HEK293 (cell line): ENCODE data around the gene NRTN.

Source experiments
- AEBP2 ChIP-seq: fragments of 450-650 bp; formaldehyde crosslinking; IDR thresholded peaks from 2 replicates; pipeline ENCODE4 v1.5.1; 2016; ENCODE audit warnings: missing biosample characterization, missing genetic modification characterization, borderline replicate concordance
- ATF2 ChIP-seq: fragments of 450-650 bp; formaldehyde crosslinking; IDR thresholded peaks from 2 replicates; pipeline ENCODE4 v1.5.1; 2016; ENCODE audit warnings: missing biosample characterization, missing genetic modification characterization, low read depth
- EGR2 ChIP-seq: fragments of 450-650 bp; formaldehyde crosslinking; IDR thresholded peaks from 2 replicates; pipeline ENCODE4 v1.5.1; 2016; ENCODE audit warnings: low read depth, missing biosample characterization, missing genetic modification characterization
- KLF8 ChIP-seq: fragments of 450-650 bp; formaldehyde crosslinking; IDR thresholded peaks from 2 replicates; pipeline ENCODE4 v1.5.1; 2016; ENCODE audit warnings: missing biosample characterization, missing genetic modification characterization
- MEIS1 ChIP-seq: sonication (generic); formaldehyde crosslinking; IDR thresholded peaks from 2 replicates; pipeline ENCODE4 v1.8.1; 2022; ENCODE audit warnings: missing genetic modification reagents, mild to moderate bottlenecking, borderline replicate concordance
- PBX3 ChIP-seq: sonication (generic); formaldehyde crosslinking; IDR thresholded peaks from 2 replicates; pipeline ENCODE4 v1.8.1; 2022; ENCODE audit warnings: mild to moderate bottlenecking, moderate library complexity, missing genetic modification reagents
- REST ChIP-seq: fragments of 450-650 bp; formaldehyde crosslinking; IDR thresholded peaks from 2 replicates; pipeline ENCODE4 v1.5.1; 2016; ENCODE audit warnings: missing biosample characterization, missing genetic modification characterization
- SCRT1 ChIP-seq: fragments of 450-650 bp; formaldehyde crosslinking; IDR thresholded peaks from 2 replicates; pipeline ENCODE4 v1.5.1; 2016; ENCODE audit warnings: missing biosample characterization, missing genetic modification characterization, borderline replicate concordance
- TRIM28 ChIP-seq: IDR thresholded peaks from 2 replicates; pipeline ENCODE4 v1.6.1; 2011; ENCODE audit warnings: low read length, control low read depth, borderline replicate concordance
- WT1 ChIP-seq: fragments of 450-650 bp; formaldehyde crosslinking; IDR thresholded peaks from 2 replicates; pipeline ENCODE4 v1.5.1; 2016; ENCODE audit warnings: missing biosample characterization, missing genetic modification characterization
- ZBTB44 ChIP-seq: fragments of 450-650 bp; IDR thresholded peaks from 2 replicates; pipeline ENCODE4 v1.5.1; 2018; ENCODE audit warnings: missing biosample characterization, mild to moderate bottlenecking, missing genetic modification characterization
- ZNF132 ChIP-seq: fragments of 450-650 bp; formaldehyde crosslinking; IDR thresholded peaks from 2 replicates; pipeline ENCODE4 v1.5.1; 2017; ENCODE audit warnings: missing biosample characterization, missing genetic modification characterization, borderline replicate concordance
- ZNF133 ChIP-seq: fragments of 450-650 bp; formaldehyde crosslinking; IDR thresholded peaks from 2 replicates; pipeline ENCODE4 v1.5.1; 2016; ENCODE audit warnings: missing biosample characterization, missing genetic modification characterization
- ZNF155 ChIP-seq: fragments of 450-650 bp; formaldehyde crosslinking; IDR thresholded peaks from 2 replicates; pipeline ENCODE4 v1.5.1; 2016; ENCODE audit warnings: missing biosample characterization, missing genetic modification characterization
- ZNF157 ChIP-seq: fragments of 450-650 bp; formaldehyde crosslinking; IDR thresholded peaks from 2 replicates; pipeline ENCODE4 v1.5.1; 2016; ENCODE audit warnings: missing biosample characterization, missing genetic modification characterization
- ZNF248 ChIP-seq: fragments of 450-650 bp; formaldehyde crosslinking; IDR thresholded peaks from 2 replicates; pipeline ENCODE4 v1.5.1; 2017; ENCODE audit warnings: missing biosample characterization, missing genetic modification characterization
- ZNF354C ChIP-seq: fragments of 450-650 bp; formaldehyde crosslinking; IDR thresholded peaks from 2 replicates; pipeline ENCODE4 v1.5.1; 2016; ENCODE audit warnings: missing biosample characterization, missing genetic modification characterization, low read depth, borderline replicate concordance
- ZNF366 ChIP-seq: fragments of 450-650 bp; formaldehyde crosslinking; conservative IDR thresholded peaks from 2 replicates; pipeline ENCODE4 v1.5.1; 2016; ENCODE audit warnings: missing biosample characterization, missing genetic modification characterization
- ZNF530 ChIP-seq: fragments of 450-650 bp; formaldehyde crosslinking; IDR thresholded peaks from 2 replicates; pipeline ENCODE4 v1.5.1; 2016; ENCODE audit warnings: low read depth, missing biosample characterization, missing genetic modification characterization
- ZNF558 ChIP-seq: fragments of 450-650 bp; formaldehyde crosslinking; IDR thresholded peaks from 2 replicates; pipeline ENCODE4 v1.5.1; 2016; ENCODE audit warnings: missing biosample characterization, missing genetic modification characterization
- ZNF610 ChIP-seq: fragments of 450-650 bp; formaldehyde crosslinking; IDR thresholded peaks from 2 replicates; pipeline ENCODE4 v1.5.1; 2016; ENCODE audit warnings: missing biosample characterization, missing genetic modification characterization, borderline replicate concordance
- ZNF701 ChIP-seq: fragments of 450-650 bp; formaldehyde crosslinking; IDR thresholded peaks from 2 replicates; pipeline ENCODE4 v1.5.1; 2016; ENCODE audit warnings: missing biosample characterization, missing genetic modification characterization
- ZNF843 ChIP-seq: fragments of 450-650 bp; formaldehyde crosslinking; IDR thresholded peaks from 2 replicates; pipeline ENCODE4 v1.5.1; 2016; ENCODE audit warnings: missing biosample characterization, missing genetic modification characterization

NRTN gene

GRCh38 chr19:5803752-5804515 lies 933 bp upstream of the NRTN start (continued):
- no peak; the same call in 1 of the 2 replicates for TF ChIP-seq REST (tag by site-specific recombination)
- peak; percentile 64 for TF ChIP-seq WT1
- TF ChIP-seq ZNF157 (tag by site-specific recombination): no peak
- peak; percentile 78; the same call in 1 of the 2 replicates for TF ChIP-seq PBX3
- no peak for TF ChIP-seq ZNF701 (tag by site-specific recombination)
- TF ChIP-seq EGR2 (tag by site-specific recombination): peak; percentile 71
- peak; percentile 59; the same call in 1 of the 2 replicates for TF ChIP-seq ZBTB44 (tag by site-specific recombination)
- TF ChIP-seq ZNF610 (tag by site-specific recombination): peak; percentile 35
- TF ChIP-seq ZNF132: no peak
- no peak for TF ChIP-seq ZNF155 (tag by site-specific recombination)
- TF ChIP-seq KLF8 (tag by site-specific recombination): peak; percentile 96
- no peak for TF ChIP-seq ZNF248 (tag by site-specific recombination)
- no peak for TF ChIP-seq ZNF133 (tag by site-specific recombination)
- peak; percentile 66 for TF ChIP-seq ATF2 (tag by site-specific recombination)
- TF ChIP-seq SCRT1 (tag by site-specific recombination): no peak
- TF ChIP-seq ZNF366 (tag by site-specific recombination): 0 out of 2 replicates have a peak, but pooled peaks have one; percentile 17
- TF ChIP-seq ZNF530 (tag by site-specific recombination): no peak
- TF ChIP-seq ZNF354C (tag by site-specific recombination): no peak
- peak; percentile 42; the same call in 1 of the 2 replicates for TF ChIP-seq ZNF558
- no peak for TF ChIP-seq TRIM28
- 0 out of 2 replicates have a peak, but pooled peaks have one; percentile 41 for TF ChIP-seq ZNF843 (tag by site-specific recombination)
- TF ChIP-seq AEBP2 (tag by site-specific recombination): no peak
- TF ChIP-seq MEIS1 (CRISPR knock-in tag): no peak
